ENCODE measurements around the gene ZDHHC6.
"Not testable (repeated sequence)": the region's sequence is repeated elsewhere in the genome, so short reads cannot be mapped to it uniquely, and the experiment has no call there.

Gene ZDHHC6

GRCh38 chr10:112406806-112407205, 39.9 kb downstream of the ZDHHC6 start:
- H3K27ac ChIP-seq (ENCODE audit: low read length); H3K4me1 ChIP-seq (ENCODE audit: insufficient read depth, low read length); H3K27me3 ChIP-seq (ENCODE audit: insufficient read depth, low read length); H3K4me3 ChIP-seq (ENCODE audit: low read length); H3K9me3 ChIP-seq (ENCODE audit: insufficient read depth, low read depth, low read length); H3K9ac ChIP-seq (ENCODE audit: low read depth, low read length); H3K36me3 ChIP-seq (ENCODE audit: insufficient read depth, low read depth, low read length): not testable (repeated sequence)

GRCh38 chr10:112404617-112405016, 42.1 kb downstream of the ZDHHC6 start:
- Histone ChIP-seq H3K36me3 (ENCODE audit: insufficient read depth, low read depth, low read length) (no peaks in the 10 kb centered on the region), H3K4me1 (ENCODE audit: insufficient read depth, low read length) (no peaks in the 10 kb centered on the region), H3K9me3 (ENCODE audit: insufficient read depth, low read depth, low read length) (no peaks in the 10 kb centered on the region), H3K4me3 (ENCODE audit: low read length) (no peak overlapping the region), H3K27ac (ENCODE audit: low read length) (no peak overlapping the region), H3K27me3 (ENCODE audit: insufficient read depth, low read length) (no peaks in the 10 kb centered on the region), H3K9ac (ENCODE audit: low read depth, low read length) (no peak overlapping the region)

- Histone ChIP-seq H3K4me1 (ENCODE audit: insufficient read depth, low read length) (no peaks in the 10 kb centered on the region), H3K27me3 (ENCODE audit: insufficient read depth, low read length) (no peaks in the 10 kb centered on the region), H3K36me3 (ENCODE audit: insufficient read depth, low read depth, low read length) (no peaks in the 10 kb centered on the region), H3K9me3 (ENCODE audit: insufficient read depth, low read depth, low read length) (no peaks in the 10 kb centered on the region), H3K27ac (ENCODE audit: low read length) (no peak overlapping the region), H3K4me3 (ENCODE audit: low read length) (no peak overlapping the region), H3K9ac (ENCODE audit: low read depth, low read length) (no peak overlapping the region)
These were observed 43.8 kb downstream of the ZDHHC6 start for GRCh38 chr10:112402917-112403316.

GRCh38 chr10:112397592-112397991, 49.1 kb downstream of the ZDHHC6 start:
- Histone ChIP-seq H3K4me3 (ENCODE audit: low read length) (no peak overlapping the region), H3K27ac (ENCODE audit: low read length) (no peak overlapping the region), H3K27me3 (ENCODE audit: insufficient read depth, low read length) (no peaks in the 10 kb centered on the region), H3K4me1 (ENCODE audit: insufficient read depth, low read length) (no peaks in the 10 kb centered on the region), H3K9me3 (ENCODE audit: insufficient read depth, low read depth, low read length) (no peaks in the 10 kb centered on the region), H3K9ac (ENCODE audit: low read depth, low read length) (no peak overlapping the region), H3K36me3 (ENCODE audit: insufficient read depth, low read depth, low read length) (no peaks in the 10 kb centered on the region)

- no peak overlapping the region for H3K27ac ChIP-seq (ENCODE audit: low read length)
- H3K4me3 ChIP-seq (ENCODE audit: low read length): no peak overlapping the region
- no peaks in the 10 kb centered on the region for H3K4me1 ChIP-seq (ENCODE audit: insufficient read depth, low read length)
- no peak overlapping the region for H3K9ac ChIP-seq (ENCODE audit: low read depth, low read length)
- H3K9me3 ChIP-seq (ENCODE audit: insufficient read depth, low read depth, low read length): no peaks in the 10 kb centered on the region
- no peaks in the 10 kb centered on the region for H3K36me3 ChIP-seq (ENCODE audit: insufficient read depth, low read depth, low read length)
- no peaks in the 10 kb centered on the region for H3K27me3 ChIP-seq (ENCODE audit: insufficient read depth, low read length)
These were observed 50.7 kb downstream of the ZDHHC6 start for GRCh38 chr10:112395809-112396530.

- Histone ChIP-seq H3K36me3 (ENCODE audit: insufficient read depth, low read depth, low read length) (no peaks in the 10 kb centered on the region), H3K27me3 (ENCODE audit: insufficient read depth, low read length) (no peaks in the 10 kb centered on the region), H3K27ac (ENCODE audit: low read length) (no peak overlapping the region), H3K9ac (ENCODE audit: low read depth, low read length) (no peak overlapping the region), H3K4me3 (ENCODE audit: low read length) (no peak overlapping the region), H3K4me1 (ENCODE audit: insufficient read depth, low read length) (no peaks in the 10 kb centered on the region), H3K9me3 (ENCODE audit: insufficient read depth, low read depth, low read length) (no peaks in the 10 kb centered on the region)
These were observed 52.2 kb downstream of the ZDHHC6 start for GRCh38 chr10:112394475-112394875.

- H3K4me3 ChIP-seq (ENCODE audit: low read length): no peak overlapping the region
- H3K36me3 ChIP-seq (ENCODE audit: insufficient read depth, low read depth, low read length): no peaks in the 10 kb centered on the region
- no peaks in the 10 kb centered on the region for H3K27me3 ChIP-seq (ENCODE audit: insufficient read depth, low read length)
- no peak overlapping the region for H3K9ac ChIP-seq (ENCODE audit: low read depth, low read length)
- H3K9me3 ChIP-seq (ENCODE audit: insufficient read depth, low read depth, low read length): no peaks in the 10 kb centered on the region
- no peak overlapping the region for H3K27ac ChIP-seq (ENCODE audit: low read length)
- no peaks in the 10 kb centered on the region for H3K4me1 ChIP-seq (ENCODE audit: insufficient read depth, low read length)
These were observed 52.9 kb downstream of the ZDHHC6 start for GRCh38 chr10:112393827-112394226.

GRCh38 chr10:112393341-112393740, 53.4 kb downstream of the ZDHHC6 start:
- Histone ChIP-seq H3K4me3 (ENCODE audit: low read length) (no peak overlapping the region), H3K36me3 (ENCODE audit: insufficient read depth, low read depth, low read length) (no peaks in the 10 kb centered on the region), H3K9ac (ENCODE audit: low read depth, low read length) (no peak overlapping the region), H3K27me3 (ENCODE audit: insufficient read depth, low read length) (no peaks in the 10 kb centered on the region), H3K9me3 (ENCODE audit: insufficient read depth, low read depth, low read length) (no peaks in the 10 kb centered on the region), H3K4me1 (ENCODE audit: insufficient read depth, low read length) (no peaks in the 10 kb centered on the region), H3K27ac (ENCODE audit: low read length) (no peak overlapping the region)

GRCh38 chr10:112390125-112390703, 56.5 kb downstream of the ZDHHC6 start:
- Histone ChIP-seq H3K27ac (ENCODE audit: low read length) (no peak overlapping the region), H3K9me3 (ENCODE audit: insufficient read depth, low read depth, low read length) (no peaks in the 10 kb centered on the region), H3K4me1 (ENCODE audit: insufficient read depth, low read length) (no peaks in the 10 kb centered on the region), H3K36me3 (ENCODE audit: insufficient read depth, low read depth, low read length) (no peaks in the 10 kb centered on the region), H3K27me3 (ENCODE audit: insufficient read depth, low read length) (no peaks in the 10 kb centered on the region), H3K4me3 (ENCODE audit: low read length) (no peak overlapping the region), H3K9ac (ENCODE audit: low read depth, low read length) (no peak overlapping the region)

- Histone ChIP-seq H3K36me3 (ENCODE audit: insufficient read depth, low read depth, low read length) (no peaks in the 10 kb centered on the region), H3K27me3 (ENCODE audit: insufficient read depth, low read length) (no peaks in the 10 kb centered on the region), H3K4me3 (ENCODE audit: low read length) (no peak overlapping the region), H3K9ac (ENCODE audit: low read depth, low read length) (no peak overlapping the region), H3K27ac (ENCODE audit: low read length) (no peak overlapping the region), H3K4me1 (ENCODE audit: insufficient read depth, low read length) (no peaks in the 10 kb centered on the region), H3K9me3 (ENCODE audit: insufficient read depth, low read depth, low read length) (no peaks in the 10 kb centered on the region)
These were observed 57.4 kb downstream of the ZDHHC6 start for GRCh38 chr10:112389271-112389822.

GRCh38 chr10:112388548-112388947, 58.2 kb downstream of the ZDHHC6 start:
- no peaks in the 10 kb centered on the region for H3K4me1 ChIP-seq (ENCODE audit: insufficient read depth, low read length)
- no peaks in the 10 kb centered on the region for H3K27me3 ChIP-seq (ENCODE audit: insufficient read depth, low read length)
- H3K9me3 ChIP-seq (ENCODE audit: insufficient read depth, low read depth, low read length): no peaks in the 10 kb centered on the region
- H3K36me3 ChIP-seq (ENCODE audit: insufficient read depth, low read depth, low read length): no peaks in the 10 kb centered on the region
- H3K27ac ChIP-seq (ENCODE audit: low read length): no peak overlapping the region
- H3K9ac ChIP-seq (ENCODE audit: low read depth, low read length): no peak overlapping the region
- no peak overlapping the region for H3K4me3 ChIP-seq (ENCODE audit: low read length)

GRCh38 chr10:112388056-112388455, 58.7 kb downstream of the ZDHHC6 start:
- H3K4me1 ChIP-seq (ENCODE audit: insufficient read depth, low read length); H3K9ac ChIP-seq (ENCODE audit: low read depth, low read length); H3K4me3 ChIP-seq (ENCODE audit: low read length); H3K27me3 ChIP-seq (ENCODE audit: insufficient read depth, low read length); H3K36me3 ChIP-seq (ENCODE audit: insufficient read depth, low read depth, low read length); H3K9me3 ChIP-seq (ENCODE audit: insufficient read depth, low read depth, low read length); H3K27ac ChIP-seq (ENCODE audit: low read length): not testable (repeated sequence)
